GM06990 (cell line): ENCODE data around the gene NAA40.
A peak's percentile ranks its signal among the peaks of the same experiment; 100 is the strongest.

ENCODE experiments used
- DNase-seq: peaks from one replicate; pipeline ENCODE4 v3.0.0-alpha.2; 2011; ENCODE audit not compliant: insufficient read length; ENCODE audit errors: extremely low read depth
- H3K27me3 ChIP-seq: replicated peaks from 2 replicates; pipeline ENCODE4 v1.6.0; 2011; ENCODE audit warnings: low read length; ENCODE audit not compliant: control insufficient read depth, insufficient read depth
- H3K36me3 ChIP-seq: 2 replicates; pipeline ENCODE4 v1.5.1; 2011; ENCODE audit warnings: low read length; ENCODE audit not compliant: control insufficient read depth, insufficient read depth
- H3K4me3 ChIP-seq: replicated peaks from 2 replicates; pipeline ENCODE4 v1.5.1; 2011; ENCODE audit warnings: low read depth, mild to moderate bottlenecking, control low read depth, low read length
- CTCF ChIP-seq: IDR thresholded peaks from 2 replicates; pipeline ENCODE4 v1.5.1; 2011; ENCODE audit warnings: low read length, control low read depth, mild to moderate bottlenecking, inconsistent platforms; ENCODE audit not compliant: insufficient read depth, poor library complexity, severe bottlenecking

Gene NAA40

GRCh38 chr11:63913866-63914830, 24.7 kb upstream of the NAA40 start:
- H3K27me3 ChIP-seq = no peaks in the 10 kb centered on the region; the same call in 1 of the 2 replicates
- peaks cover 3% of the 10 kb centered on the region for H3K36me3 ChIP-seq
- no peak for DNase-seq
- TF ChIP-seq CTCF = no peak
- no peak overlapping the region for H3K4me3 ChIP-seq

GRCh38 chr11:63914896-63915691, 23.7 kb upstream of the NAA40 start:
- DNase-seq = no peak
- Histone ChIP-seq H3K4me3 (no peak overlapping the region), H3K36me3 (peaks cover under 1% of the 10 kb centered on the region; the same call in 1 of the 2 replicates), H3K27me3 (no peaks in the 10 kb centered on the region; the same call in 1 of the 2 replicates)
- TF ChIP-seq CTCF = no peak

- H3K36me3 ChIP-seq = no peaks in the 10 kb centered on the region
- H3K4me3 ChIP-seq = peak overlapping the region; percentile 58
- DNase-seq = no peak
- no peaks in the 10 kb centered on the region; the same call in 1 of the 2 replicates for H3K27me3 ChIP-seq
- peak; percentile 39 for TF ChIP-seq CTCF
These were observed 22.6 kb upstream of the NAA40 start for GRCh38 chr11:63915961-63916836.

- H3K27me3 ChIP-seq = peaks cover 2% of the 10 kb centered on the region
- DNase-seq = peak; percentile 81
- H3K4me3 ChIP-seq = peak within 1 kb of the TSS; percentile 58
- H3K36me3 ChIP-seq = no peaks in the 10 kb centered on the region
- no peak for TF ChIP-seq CTCF
These were observed 21.7 kb upstream of the NAA40 start, which contains the start of gene RCOR2 for GRCh38 chr11:63916837-63917691. Gene RCOR2 (minus strand): TSS chr11:63917164. CDS start chr11:63916456, 708 bp downstream.
